VCaP (cell line): ENCODE data around the gene DNM1.
"Not testable (repeated sequence)": the region's sequence is repeated elsewhere in the genome, so short reads cannot be mapped to it uniquely, and the experiment has no call there.

Source experiments
- H3K27ac ChIP-seq: fragments of 450-650 bp; 2 replicates; pipeline ENCODE4 v1.5.1; 2017
- CTCF ChIP-seq: fragments of 450-650 bp; conservative IDR thresholded peaks from 2 replicates; pipeline ENCODE4 v1.5.1; 2017; ENCODE audit warnings: mild to moderate bottlenecking, moderate library complexity

DNM1 gene

DNA sequence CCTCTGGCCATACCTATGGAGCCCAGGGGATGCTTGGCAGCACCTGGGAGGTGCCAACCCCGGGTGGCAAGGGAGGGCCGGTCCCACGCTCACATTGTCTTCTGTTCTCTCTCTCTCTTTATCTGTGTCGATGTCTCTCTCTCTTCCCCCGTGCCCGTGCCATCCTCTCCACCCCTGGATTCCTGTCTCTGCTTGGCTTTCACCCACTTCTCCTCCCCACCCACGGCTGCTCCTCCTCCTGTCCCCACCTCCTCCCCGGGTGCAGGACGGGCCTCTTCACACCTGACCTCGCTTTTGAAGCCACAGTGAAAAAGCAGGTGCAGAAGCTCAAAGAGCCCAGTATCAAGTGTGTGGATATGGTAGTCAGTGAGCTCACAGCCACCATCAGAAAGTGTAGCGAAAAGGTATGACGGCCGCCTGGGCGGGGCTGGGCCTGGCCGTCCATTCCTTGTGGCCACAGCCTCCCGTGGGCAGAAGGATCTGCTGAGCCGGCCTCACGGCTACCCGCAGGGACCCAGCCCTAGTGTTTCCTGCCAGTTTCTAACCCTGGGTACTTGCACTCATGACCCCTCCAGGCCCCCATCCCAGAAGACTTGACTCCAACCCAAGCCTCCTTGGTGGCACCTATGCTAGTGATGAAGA lies 22.7 kb downstream of the DNM1 start:
- H3K27ac ChIP-seq: no peak overlapping the region
- TF ChIP-seq CTCF: no peak

DNA sequence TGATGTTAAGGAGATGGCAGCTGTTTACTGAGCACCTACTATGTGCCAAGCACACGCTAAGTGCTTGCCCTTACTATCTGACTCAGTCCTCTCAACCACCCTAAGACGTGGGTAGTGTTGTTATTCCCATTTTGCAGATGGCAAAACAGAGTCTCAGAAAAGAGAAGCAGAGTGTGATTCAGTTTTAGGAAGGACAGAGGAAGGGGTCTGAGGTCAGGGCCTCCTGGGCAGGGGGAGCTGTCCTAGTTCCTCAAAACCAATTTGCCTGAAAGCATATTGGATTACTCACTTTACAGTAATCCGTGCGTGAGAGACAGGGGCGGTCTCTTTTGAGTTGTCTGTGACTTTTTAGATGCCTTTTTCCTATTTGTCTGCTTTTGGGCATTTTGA lies 23.2 kb downstream of the DNM1 start:
- H3K27ac ChIP-seq: no peak overlapping the region
- no peak for TF ChIP-seq CTCF

DNA sequence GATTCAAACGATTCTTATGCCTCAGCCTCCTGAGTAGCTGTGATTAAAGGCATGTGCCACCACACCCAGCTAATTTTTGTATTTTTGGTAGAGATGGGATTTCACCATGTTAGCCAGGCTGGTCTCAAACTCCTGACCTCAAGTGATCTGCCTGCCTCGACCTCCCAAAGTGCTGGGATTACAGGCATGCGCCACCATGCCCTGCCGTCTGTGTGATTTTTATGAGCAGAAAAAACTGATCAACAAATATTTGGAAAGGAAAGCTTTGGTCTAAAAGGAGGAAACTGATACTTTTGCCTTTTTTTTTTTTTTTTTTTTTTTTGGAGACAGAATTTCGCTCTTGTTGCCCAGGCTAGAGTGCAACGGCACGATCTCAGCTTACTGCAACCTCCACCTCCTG lies 27.7 kb downstream of the DNM1 start:
- H3K27ac ChIP-seq: not testable (repeated sequence)

DNA sequence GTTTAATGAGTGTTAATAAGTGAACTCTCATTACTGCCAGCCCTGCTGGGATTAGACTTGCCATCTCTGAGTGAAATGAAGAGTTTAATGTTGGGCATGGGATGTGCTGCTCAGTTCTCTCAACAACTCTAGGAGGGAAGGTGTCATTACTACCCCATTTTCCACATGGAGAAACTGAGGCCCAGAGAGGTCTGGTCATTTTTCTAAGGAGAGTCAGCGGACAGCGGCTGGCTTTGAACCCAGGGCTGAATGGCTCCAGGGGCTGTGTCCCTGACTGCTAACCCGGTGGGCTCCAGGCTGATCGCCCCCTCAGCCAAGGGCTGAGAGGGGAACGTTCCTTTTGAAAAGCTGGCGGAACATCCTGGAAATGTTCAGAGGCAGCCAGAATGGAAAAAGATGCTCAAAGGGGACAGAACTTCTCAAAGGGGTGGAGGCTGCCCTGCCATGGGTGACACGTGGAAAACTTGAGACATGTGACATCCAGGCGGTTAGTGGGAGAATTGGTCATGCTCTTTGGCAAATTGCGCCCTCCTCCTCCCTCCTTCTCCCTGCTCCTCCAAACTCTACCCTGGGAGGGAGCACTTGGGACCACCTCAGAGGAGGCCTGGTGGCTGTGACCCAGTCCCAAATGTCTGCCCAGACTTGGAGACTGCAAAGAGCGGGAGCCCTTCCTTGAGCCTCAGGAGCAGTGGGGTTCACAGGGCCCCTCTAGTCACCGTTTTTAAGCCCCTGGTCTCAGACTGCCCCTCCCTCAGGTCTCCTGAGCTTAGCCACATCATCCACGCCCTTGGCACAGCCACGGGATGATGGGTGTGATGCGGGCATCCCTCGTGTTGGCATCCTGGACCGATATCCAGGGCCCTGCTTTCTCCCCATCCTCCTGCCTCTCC lies 28.7 kb downstream of the DNM1 start:
- no peak for TF ChIP-seq CTCF
- no peak overlapping the region for H3K27ac ChIP-seq

DNA sequence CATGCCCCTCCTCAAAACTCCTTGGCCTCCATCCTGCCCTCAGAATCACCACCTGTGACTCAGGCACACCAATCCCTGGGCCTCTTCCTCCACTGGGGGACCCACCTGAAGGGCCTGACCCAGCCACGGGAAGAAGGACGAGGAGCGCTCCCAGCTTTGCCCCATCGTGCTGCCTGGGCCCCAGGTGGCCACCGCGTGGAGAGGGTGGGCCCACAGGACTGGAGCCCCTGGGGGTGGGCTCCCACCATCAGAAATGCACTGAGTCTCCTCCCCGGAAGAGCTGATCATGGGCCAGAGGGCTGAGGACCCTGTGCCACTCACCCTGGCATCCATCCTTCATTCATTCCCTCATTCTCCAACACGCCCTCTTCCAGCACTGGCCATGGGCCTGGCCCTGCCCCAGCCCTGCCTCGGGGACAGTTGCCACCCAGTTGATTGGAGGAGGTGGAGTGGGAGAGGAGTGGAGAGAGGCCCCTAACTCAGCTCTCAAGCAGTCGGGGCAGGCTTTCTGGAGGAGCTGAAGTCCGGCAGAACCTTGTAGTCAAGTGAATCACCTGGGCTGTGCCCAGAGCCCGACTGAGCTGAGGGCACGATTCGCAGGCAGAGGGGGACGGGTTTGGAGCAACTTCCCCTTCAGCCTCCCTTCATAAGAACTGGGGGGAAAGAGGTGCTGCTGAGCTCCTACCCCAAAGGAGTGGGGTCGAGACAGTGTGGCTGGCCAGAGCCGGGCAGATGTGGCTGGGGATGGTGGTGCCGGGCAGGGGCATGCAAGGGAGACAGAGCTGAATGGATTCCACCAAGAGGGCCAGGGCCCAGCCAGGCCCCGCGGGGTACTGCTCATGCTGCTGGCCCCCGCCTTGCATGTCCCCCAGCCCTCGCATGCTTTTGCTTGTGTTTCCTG lies 29.6 kb downstream of the DNM1 start:
- no peak for TF ChIP-seq CTCF
- no peak overlapping the region for H3K27ac ChIP-seq

- TF ChIP-seq CTCF: no peak
These were observed 30.7 kb downstream of the DNM1 start for GRCh38 chr9:128233817-128234406.

DNA sequence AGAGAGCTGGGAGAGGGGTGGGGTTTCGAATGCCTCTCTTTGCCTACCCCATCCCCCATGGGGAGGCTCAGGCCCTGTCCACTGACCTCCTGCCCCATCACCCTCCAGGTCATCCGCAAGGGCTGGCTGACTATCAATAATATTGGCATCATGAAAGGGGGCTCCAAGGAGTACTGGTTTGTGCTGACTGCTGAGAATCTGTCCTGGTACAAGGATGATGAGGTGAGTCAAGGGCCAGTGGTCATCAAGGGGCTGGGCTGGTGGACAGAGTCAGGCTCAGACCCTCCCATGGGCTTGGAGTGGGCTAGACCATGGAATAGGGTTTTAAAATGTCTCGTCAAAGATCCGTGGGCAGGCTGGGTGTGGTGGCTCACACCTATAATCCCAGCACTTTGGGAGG lies 38.9 kb downstream of the DNM1 start:
- no peak overlapping the region for H3K27ac ChIP-seq
- no peak for TF ChIP-seq CTCF

More at GRCh38 chr9:128233817-128234406, 30.7 kb downstream of the DNM1 start:
- no peak overlapping the region for H3K27ac ChIP-seq
